SK-N-SH (cell line): Measurements from ENCODE around the gene MEGF6. TPM values are rescaled to one million over a fixed set of nuclear protein-coding genes. Genes with fewer than 3 reads are reported as not detected.
A peak's percentile ranks its signal among the peaks of the same experiment; 100 is the strongest.

Experiments
- CTCF ChIA-PET: fragments of 300-600, 350-600 bp; formaldehyde crosslinking; extraction: SDS; loops from one replicate; lab custom pipeline; 2021; lab: Yijun Ruan, JAX
- POLR2A ChIA-PET: fragments of 350-600 bp; sonication (Branson Sonifier 250); formaldehyde crosslinking; extraction: SDS; loops from one replicate; lab custom pipeline; 2020; ENCODE audit warnings: antibody characterized with exemption, inconsistent platforms; lab: Yijun Ruan, JAX
- DNase-seq: peaks from one replicate; pipeline ENCODE4 v3.0.0; 2012
- H2AFZ ChIP-seq: fragments of 200-600 bp; sonication (generic); 2 replicates; pipeline ENCODE4 v1.8.1; 2016; ENCODE audit warnings: antibody characterized with exemption, mild to moderate bottlenecking, low read depth
- H3F3A ChIP-seq: fragments of 200-600 bp; sonication (generic); replicated peaks from 2 replicates; pipeline ENCODE3; 2016; ENCODE audit warnings: antibody characterized with exemption, mild to moderate bottlenecking; ENCODE audit not compliant: insufficient read depth
- H3K27ac ChIP-seq, 2 experiments: fragments of 200-500 bp in 1 of 2; fragments of 200-600 bp in 1 of 2; sonication (Bioruptor generic) in 1 of 2; sonication (generic), shearing (Covaris generic) in 1 of 2; 2 replicates each; pipeline versions ENCODE4 v1.5.1 to v1.6.1; 2014 to 2016; ENCODE audit warnings: low read depth in 2 of 2, inconsistent platforms in 1 of 2, low read length in 1 of 2, mild to moderate bottlenecking in 1 of 2, mixed read lengths in 1 of 2
- H3K27me3 ChIP-seq: fragments of 200-600 bp; sonication (generic), shearing (Covaris generic); 2 replicates; pipeline ENCODE4 v1.6.1; 2016; ENCODE audit warnings: mixed run types; ENCODE audit not compliant: insufficient read depth
- H3K36me3 ChIP-seq, 2 experiments: fragments of 200-500 bp in 1 of 2; fragments of 200-600 bp in 1 of 2; sonication (Bioruptor generic) in 1 of 2; sonication (generic) in 1 of 2; replicated peaks in 1 of 2; 2 replicates each; pipeline versions ENCODE3 to v1.5.1; 2014 to 2016; ENCODE audit warnings: low read length in 1 of 2, mild to moderate bottlenecking in 1 of 2; ENCODE audit not compliant: insufficient read depth in 2 of 2, control insufficient read depth in 1 of 2
- H3K4me1 ChIP-seq, 2 experiments: fragments of 200-500 bp in 1 of 2; fragments of 200-600 bp in 1 of 2; sonication (Bioruptor generic) in 1 of 2; sonication (generic), shearing (Covaris generic) in 1 of 2; 2 replicates each; pipeline versions ENCODE4 v1.5.1 to v1.6.1; 2014 to 2016; ENCODE audit warnings: low read depth in 1 of 2, low read length in 1 of 2, mixed run types in 1 of 2; ENCODE audit not compliant: insufficient read depth in 2 of 2, control insufficient read depth in 1 of 2
- H3K4me2 ChIP-seq: fragments of 200-600 bp; sonication (generic), shearing (Covaris generic); 2 replicates; pipeline ENCODE4 v1.6.1; 2017; ENCODE audit warnings: mixed run types
- H3K4me3 ChIP-seq, 2 experiments: fragments of 200-500 bp in 1 of 2; fragments of 200-600 bp in 1 of 2; sonication (Bioruptor generic) in 1 of 2; sonication (generic), shearing (Covaris generic) in 1 of 2; 2 replicates each; pipeline versions ENCODE4 v1.5.1 to v1.8.1; 2014 to 2016; ENCODE audit warnings: low read depth in 2 of 2, inconsistent platforms in 1 of 2, low read length in 1 of 2, mild to moderate bottlenecking in 1 of 2, mixed read lengths in 1 of 2, moderate library complexity in 1 of 2
- H3K79me2 ChIP-seq: fragments of 200-600 bp; sonication (generic); 2 replicates; pipeline ENCODE4 v1.8.1; 2017; ENCODE audit warnings: mild to moderate bottlenecking; ENCODE audit not compliant: insufficient read depth
- H3K9ac ChIP-seq: fragments of 200-600 bp; sonication (generic); 2 replicates; pipeline ENCODE4 v1.6.1; 2017; ENCODE audit warnings: mixed run types
- H3K9me2 ChIP-seq: fragments of 200-600 bp; sonication (generic); 2 replicates; pipeline ENCODE4 v1.6.1; 2017; ENCODE audit warnings: mixed run types
- H3K9me3 ChIP-seq: fragments of 200-600 bp; sonication (generic); 2 replicates; pipeline ENCODE4 v1.6.1; 2017; ENCODE audit warnings: mixed run types, mild to moderate bottlenecking, moderate library complexity
- H4K20me1 ChIP-seq: fragments of 200-600 bp; sonication (generic); 2 replicates; pipeline ENCODE4 v1.6.1; 2017; ENCODE audit warnings: mild to moderate bottlenecking, mixed run types; ENCODE audit not compliant: insufficient read depth
- CHD2 ChIP-seq: fragments of 150-350 bp; IDR thresholded peaks from 2 replicates; pipeline ENCODE4 v1.6.1; 2018; ENCODE audit warnings: low read length; ENCODE audit not compliant: partially characterized antibody
- EP300 ChIP-seq, 2 experiments: IDR thresholded peaks; 2 replicates each; pipeline versions ENCODE4 v1.4.0 to v1.6.1; 2012; ENCODE audit warnings: borderline replicate concordance in 1 of 2, low read depth in 1 of 2, low read length in 1 of 2
- EZH2phosphoT487 ChIP-seq: fragments of 200-600 bp; sonication (generic); IDR thresholded peaks from 2 replicates; pipeline ENCODE4 v1.6.1; 2017; ENCODE audit warnings: low read depth, mixed run types, mild to moderate bottlenecking, antibody characterized with exemption, moderate library complexity, borderline replicate concordance
- FOSL2 ChIP-seq: IDR thresholded peaks from 2 replicates; pipeline ENCODE4 v1.4.0; 2012; ENCODE audit warnings: low read depth, mild to moderate bottlenecking, moderate library complexity, borderline replicate concordance
- FOXJ3 ChIP-seq: sonication (generic); formaldehyde crosslinking; IDR thresholded peaks from 2 replicates; pipeline ENCODE4 v1.5.1; 2020; ENCODE audit warnings: mild to moderate bottlenecking, missing genetic modification reagents
- JUND ChIP-seq: IDR thresholded peaks from 2 replicates; pipeline ENCODE4 v1.4.0; 2012
- MEF2A ChIP-seq: IDR thresholded peaks from 2 replicates; pipeline ENCODE4 v1.4.0; 2012; ENCODE audit warnings: low read depth, borderline replicate concordance
- MXI1 ChIP-seq: IDR thresholded peaks from 2 replicates; pipeline ENCODE4 v1.6.1; 2012; ENCODE audit warnings: mild to moderate bottlenecking, low read depth, low read length, improper control_type of control experiment
- NFIC ChIP-seq: IDR thresholded peaks from 2 replicates; pipeline ENCODE4 v1.4.0; 2012; ENCODE audit warnings: borderline replicate concordance
- NRF1 ChIP-seq: IDR thresholded peaks from 2 replicates; pipeline ENCODE4 v1.6.1; 2012; ENCODE audit warnings: low read depth, mild to moderate bottlenecking, low read length
- RAD21 ChIP-seq: IDR thresholded peaks from 2 replicates; pipeline ENCODE4 v1.6.1; 2012; ENCODE audit warnings: mild to moderate bottlenecking, low read length
- RCOR1 ChIP-seq: fragments of 150-350 bp; IDR thresholded peaks from 2 replicates; pipeline ENCODE4 v1.6.1; 2017; ENCODE audit warnings: antibody characterized with exemption, low read length
- RFX5 ChIP-seq: IDR thresholded peaks from 2 replicates; pipeline ENCODE4 v1.6.1; 2012; ENCODE audit warnings: mild to moderate bottlenecking, improper control_type of control experiment, low read length
- SMC3 ChIP-seq: IDR thresholded peaks from 2 replicates; pipeline ENCODE4 v1.6.1; 2012; ENCODE audit warnings: low read depth, low read length, improper control_type of control experiment
- TAF1 ChIP-seq: IDR thresholded peaks from 2 replicates; pipeline ENCODE4 v1.6.1; 2012; ENCODE audit warnings: low read depth, mild to moderate bottlenecking, low read length, moderate library complexity, borderline replicate concordance
- TCF12 ChIP-seq: IDR thresholded peaks from 2 replicates; pipeline ENCODE4 v1.4.0; 2012
- YY1 ChIP-seq: IDR thresholded peaks from 2 replicates; pipeline ENCODE4 v1.4.0; 2012; ENCODE audit warnings: low read depth, mild to moderate bottlenecking
- WGBS: methylation state at CpG from one replicate; pipeline ENCODE4 v1.1.6; 2017; ENCODE audit warnings: low lambda C conversion rate; 5-methylcytosine and 5-hydroxymethylcytosine counted together
- polyA plus RNA-seq, 3 experiments: library from polyadenylated mRNA; depleted of rRNA; stranded (reverse); fragments of >200 nt; gene quantifications; 2 replicates each; pipeline ENCODE4 v1.2.3, GENCODE V29; 2012
- TF ChIP-seq, protein P1 (sequence below): IDR thresholded peaks from 2 replicates; pipeline ENCODE4; 2012
- TF ChIP-seq, protein P2 (sequence below): IDR thresholded peaks from 2 replicates; pipeline ENCODE4 v1.4.0; 2012; ENCODE audit warnings: low read depth
- TF ChIP-seq, protein P3 (sequence below): IDR thresholded peaks from 2 replicates; pipeline ENCODE4 v1.4.0; 2012; ENCODE audit warnings: low read depth, borderline replicate concordance
- TF ChIP-seq, protein P4 (sequence below): fragments of 200-600 bp; sonication (generic); IDR thresholded peaks from 2 replicates; pipeline ENCODE4 v1.6.1; 2017; ENCODE audit warnings: antibody characterized with exemption, mild to moderate bottlenecking, moderate library complexity

Gene MEGF6
- polyA plus RNA-seq, 1 of the 3 experiments (the other 2 are of a cell fraction) = 7.6 TPM

DNA sequence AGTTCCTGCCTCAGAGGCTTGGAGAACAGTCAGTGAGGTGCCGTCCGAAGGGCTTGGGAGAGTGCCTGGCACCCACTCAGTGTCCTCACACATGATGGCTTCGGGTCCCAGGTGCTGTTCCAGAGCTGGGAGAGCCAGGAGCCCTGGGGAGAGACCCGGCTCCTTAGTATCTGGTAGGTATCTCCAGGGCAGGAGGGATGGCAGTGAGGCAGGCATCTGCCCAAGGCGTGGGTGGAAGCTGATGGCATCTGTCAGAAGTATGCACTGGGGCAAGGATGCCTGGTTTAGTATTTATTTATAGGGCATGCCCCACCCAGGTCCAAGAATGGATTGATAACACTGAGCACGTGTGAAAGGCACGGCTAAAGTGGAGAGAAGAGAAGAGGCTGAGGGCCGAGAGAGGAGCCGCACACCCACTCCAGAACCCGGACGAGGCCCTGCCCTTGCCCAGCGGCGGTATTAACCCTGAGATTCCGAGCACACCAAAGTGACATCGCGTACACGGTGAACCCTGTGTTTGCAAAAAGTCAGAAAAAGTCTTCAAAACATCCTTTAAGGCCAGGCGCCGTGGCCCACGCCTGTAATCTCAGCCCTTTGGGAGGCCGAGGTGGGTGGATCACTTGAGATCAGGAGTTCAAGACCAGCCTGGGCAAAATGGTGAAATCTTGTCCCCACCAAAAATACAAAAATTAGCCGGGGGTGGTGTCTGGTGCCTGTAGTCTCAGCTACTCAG lies 43.4 kb upstream of the MEGF6 start:
- WGBS = 84% methylated on average over 20 of the region's 22 CpGs
- no peak overlapping the region for H3K4me3 ChIP-seq
- no peaks in the 10 kb centered on the region for H3K36me3 ChIP-seq

DNA sequence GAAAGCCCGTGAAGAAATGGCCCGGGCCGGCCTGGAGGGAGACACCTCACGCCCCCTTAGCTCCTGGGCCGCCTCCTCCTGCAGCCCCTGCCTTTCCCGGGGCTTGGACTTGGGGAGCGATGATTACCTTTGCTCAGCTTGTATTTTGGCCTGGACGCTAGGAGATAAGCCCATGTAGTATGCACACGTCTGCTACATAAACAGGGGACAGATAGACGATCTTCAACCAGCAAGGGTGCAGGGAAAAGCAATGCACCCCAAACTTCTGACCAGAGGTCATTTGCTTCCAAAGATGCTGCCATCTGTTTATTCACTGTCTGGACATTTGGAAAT lies 41.9 kb upstream of the MEGF6 start:
- H3K4me1 ChIP-seq = peaks cover 0 to 11% of the 10 kb centered on the region in 2 experiments; a peak in 2 of 4 replicates
- no peak overlapping the region for H3K27ac ChIP-seq
- H3K79me2 ChIP-seq = peaks cover 15% of the 10 kb centered on the region
- H3K9ac ChIP-seq = no peak overlapping the region
- TF ChIP-seq EP300 (IDR thresholded peaks at IDR 0.05; ENCODE audit: borderline replicate concordance in 1 of 2, low read depth in 1 of 2, low read length in 1 of 2) = no peak
- TF ChIP-seq, protein P1, sequence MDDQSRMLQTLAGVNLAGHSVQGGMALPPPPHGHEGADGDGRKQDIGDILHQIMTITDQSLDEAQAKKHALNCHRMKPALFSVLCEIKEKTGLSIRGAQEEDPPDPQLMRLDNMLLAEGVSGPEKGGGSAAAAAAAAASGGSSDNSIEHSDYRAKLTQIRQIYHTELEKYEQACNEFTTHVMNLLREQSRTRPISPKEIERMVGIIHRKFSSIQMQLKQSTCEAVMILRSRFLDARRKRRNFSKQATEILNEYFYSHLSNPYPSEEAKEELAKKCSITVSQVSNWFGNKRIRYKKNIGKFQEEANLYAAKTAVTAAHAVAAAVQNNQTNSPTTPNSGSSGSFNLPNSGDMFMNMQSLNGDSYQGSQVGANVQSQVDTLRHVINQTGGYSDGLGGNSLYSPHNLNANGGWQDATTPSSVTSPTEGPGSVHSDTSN = no peak
- no peak for TF ChIP-seq YY1
- no peak for TF ChIP-seq CHD2
- TF ChIP-seq, protein P2, sequence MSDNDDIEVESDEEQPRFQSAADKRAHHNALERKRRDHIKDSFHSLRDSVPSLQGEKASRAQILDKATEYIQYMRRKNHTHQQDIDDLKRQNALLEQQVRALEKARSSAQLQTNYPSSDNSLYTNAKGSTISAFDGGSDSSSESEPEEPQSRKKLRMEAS = no peak
- no peak for TF ChIP-seq JUND
- 77% methylated on average over 8 of the region's 10 CpGs for WGBS
- no peaks in the 10 kb centered on the region for H3K9me2 ChIP-seq
- H3K4me3 ChIP-seq = peak overlapping the region in 1 of 2 experiments; percentile 41; a peak in 2 of 4 replicates
- CTCF ChIA-PET = interaction anchor here (1.0 to 2.4 kb wide), 10 partner anchors 9 to 200 kb away, joined by 3 to 10 read pairs (median 6); no protein-coding TSS in a partner anchor
- no peak for DNase-seq
- H3K4me2 ChIP-seq = no peak overlapping the region
- H2AFZ ChIP-seq = no peak overlapping the region
- peaks cover 0 to 5% of the 10 kb centered on the region in 2 experiments for H3K36me3 ChIP-seq
- H3K27me3 ChIP-seq = peaks cover 4% of the 10 kb centered on the region; the same call in 1 of the 2 replicates
- no peaks in the 10 kb centered on the region for H3K9me3 ChIP-seq
- no peaks in the 10 kb centered on the region for H3F3A ChIP-seq
- no peaks in the 10 kb centered on the region for H4K20me1 ChIP-seq
- POLR2A ChIA-PET = interaction anchor here (0.6 to 1.5 kb wide), 2 partner anchors 11 to 25 kb away, joined by 3 to 4 read pairs; no protein-coding TSS in a partner anchor

More for the DNA sequence above, 43.4 kb upstream of the MEGF6 start:
- Histone ChIP-seq H3K27ac (no peak overlapping the region), H3K9ac (no peak overlapping the region), H3K27me3 (peaks cover 4% of the 10 kb centered on the region; the same call in 1 of the 2 replicates), H3K4me2 (no peak overlapping the region), H3K9me2 (no peaks in the 10 kb centered on the region), H4K20me1 (no peaks in the 10 kb centered on the region), H2AFZ (no peak overlapping the region), H3K79me2 (peaks cover under 1% of the 10 kb centered on the region; the same call in 1 of the 2 replicates), H3K4me1 (peaks cover 0 to 2% of the 10 kb centered on the region in 2 experiments; a peak in 1 of 4 replicates), H3K9me3 (no peaks in the 10 kb centered on the region), H3F3A (no peaks in the 10 kb centered on the region)
- CTCF ChIA-PET = interaction anchor here (1.2 to 2.4 kb wide), 4 partner anchors 41 to 73 kb away, joined by 3 to 9 read pairs (median 4); no protein-coding TSS in a partner anchor
- POLR2A ChIA-PET = interaction anchor here (1.1 kb wide), 1 partner anchor 65 kb away, joined by 3 read pairs; no protein-coding TSS in a partner anchor
- DNase-seq = no peak
- TF ChIP-seq, protein P2 = no peak
- TF ChIP-seq, protein P3, sequence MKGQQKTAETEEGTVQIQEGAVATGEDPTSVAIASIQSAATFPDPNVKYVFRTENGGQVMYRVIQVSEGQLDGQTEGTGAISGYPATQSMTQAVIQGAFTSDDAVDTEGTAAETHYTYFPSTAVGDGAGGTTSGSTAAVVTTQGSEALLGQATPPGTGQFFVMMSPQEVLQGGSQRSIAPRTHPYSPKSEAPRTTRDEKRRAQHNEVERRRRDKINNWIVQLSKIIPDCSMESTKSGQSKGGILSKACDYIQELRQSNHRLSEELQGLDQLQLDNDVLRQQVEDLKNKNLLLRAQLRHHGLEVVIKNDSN = no peak
- TF ChIP-seq NRF1 (no peak), MXI1 (no peak), YY1 (no peak), RAD21 (no peak), FOXJ3 (CRISPR knock-in tag) (no peak), EP300 (IDR thresholded peaks at IDR 0.05; ENCODE audit: borderline replicate concordance in 1 of 2, low read depth in 1 of 2, low read length in 1 of 2) (no peak), RFX5 (no peak), EZH2phosphoT487 (no peak), RCOR1 (no peak), TAF1 (no peak), JUND (no peak), TCF12 (no peak), NFIC (no peak), FOSL2 (no peak), SMC3 (no peak), MEF2A (no peak)
- TF ChIP-seq, protein P4, sequence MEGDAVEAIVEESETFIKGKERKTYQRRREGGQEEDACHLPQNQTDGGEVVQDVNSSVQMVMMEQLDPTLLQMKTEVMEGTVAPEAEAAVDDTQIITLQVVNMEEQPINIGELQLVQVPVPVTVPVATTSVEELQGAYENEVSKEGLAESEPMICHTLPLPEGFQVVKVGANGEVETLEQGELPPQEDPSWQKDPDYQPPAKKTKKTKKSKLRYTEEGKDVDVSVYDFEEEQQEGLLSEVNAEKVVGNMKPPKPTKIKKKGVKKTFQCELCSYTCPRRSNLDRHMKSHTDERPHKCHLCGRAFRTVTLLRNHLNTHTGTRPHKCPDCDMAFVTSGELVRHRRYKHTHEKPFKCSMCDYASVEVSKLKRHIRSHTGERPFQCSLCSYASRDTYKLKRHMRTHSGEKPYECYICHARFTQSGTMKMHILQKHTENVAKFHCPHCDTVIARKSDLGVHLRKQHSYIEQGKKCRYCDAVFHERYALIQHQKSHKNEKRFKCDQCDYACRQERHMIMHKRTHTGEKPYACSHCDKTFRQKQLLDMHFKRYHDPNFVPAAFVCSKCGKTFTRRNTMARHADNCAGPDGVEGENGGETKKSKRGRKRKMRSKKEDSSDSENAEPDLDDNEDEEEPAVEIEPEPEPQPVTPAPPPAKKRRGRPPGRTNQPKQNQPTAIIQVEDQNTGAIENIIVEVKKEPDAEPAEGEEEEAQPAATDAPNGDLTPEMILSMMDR = no peak
